Suprapubic skin (tissue), 3 donors: ENCODE results near the gene EEPD1.
A peak's percentile ranks its signal among the peaks of the same experiment; 100 is the strongest.
"Not testable (repeated sequence)": the region's sequence is repeated elsewhere in the genome, so short reads cannot be mapped to it uniquely, and the experiment has no call there.

Experiments used
- CTCF ChIP-seq, 2 donors: fragments of 200-600 bp in 1 of 2; fragments of 450-650 bp in 1 of 2; sonication (generic) in 1 of 2; IDR thresholded peaks; one replicate each; pipeline ENCODE4 v1.5.1; 2016 to 2019; ENCODE audit warnings: antibody characterized with exemption in 2 of 2, mild to moderate bottlenecking in 1 of 2, moderate library complexity in 1 of 2
- EP300 ChIP-seq: sonication (generic); formaldehyde crosslinking; IDR thresholded peaks from one replicate; pipeline ENCODE4 v1.6.1; 2017; ENCODE audit warnings: antibody characterized with exemption

DNA sequence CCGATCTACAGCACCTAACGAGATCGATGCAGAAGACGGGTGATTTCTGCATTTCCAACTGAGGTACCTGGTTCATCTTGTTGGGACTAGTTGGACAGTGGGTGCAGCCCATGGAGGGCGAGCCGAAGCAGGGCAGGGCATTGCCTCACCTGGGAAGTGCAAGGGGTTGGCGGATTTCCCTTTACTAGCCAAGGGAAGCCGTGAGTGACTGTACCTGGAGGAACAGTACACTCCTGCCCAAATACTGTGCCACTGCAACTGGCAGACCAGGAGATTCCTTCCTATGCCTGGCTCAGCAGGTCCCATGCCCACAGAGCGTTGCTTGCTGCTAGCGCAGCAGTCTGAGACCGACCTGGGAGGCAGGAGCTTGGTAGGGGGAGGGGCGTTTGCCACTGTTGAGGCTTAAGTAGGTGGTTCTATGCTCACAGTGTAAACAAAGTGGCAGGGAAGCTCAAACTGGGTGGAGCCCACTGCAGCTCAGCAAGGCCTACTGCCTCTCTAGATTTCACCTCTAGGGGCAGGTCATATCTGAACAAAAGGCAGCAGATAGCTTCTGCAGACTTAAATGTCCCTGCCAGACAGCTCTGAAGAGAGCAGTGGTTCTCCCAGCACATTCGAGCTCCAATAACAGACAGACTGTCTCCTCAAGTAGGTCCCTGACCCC is 32.9 kb upstream of the EEPD1 start:
- TF ChIP-seq EP300, result not testable (repeated sequence)
- peak in 1 of 2 donors; percentile 7 for TF ChIP-seq CTCF (IDR thresholded peaks at IDR 0.05)
